Endothelial cell of umbilical vein (primary cell): ENCODE results near the gene LCN12.

Experiments
- EZH2 ChIP-seq: IDR thresholded peaks from 2 replicates; pipeline ENCODE4 v1.6.1; 2012; ENCODE audit warnings: borderline replicate concordance, low read depth, mild to moderate bottlenecking, moderate library complexity, low read length, inconsistent platforms; ENCODE audit not compliant: severe bottlenecking
- FOS ChIP-seq: IDR thresholded peaks from 2 replicates; pipeline ENCODE4 v1.6.1; 2011; ENCODE audit warnings: mild to moderate bottlenecking, low read length, moderate library complexity, borderline replicate concordance; ENCODE audit not compliant: insufficient read depth
- JUN ChIP-seq: IDR thresholded peaks from 2 replicates; pipeline ENCODE4 v1.6.1; 2011; ENCODE audit warnings: borderline replicate concordance, low read depth; ENCODE audit not compliant: insufficient read length, insufficient read depth
- POLR2A ChIP-seq: IDR thresholded peaks from 2 replicates; pipeline ENCODE4 v1.6.1; 2012; ENCODE audit warnings: low read depth, mild to moderate bottlenecking, control low read depth, low read length
- POLR2AphosphoS5 ChIP-seq: IDR thresholded peaks from 2 replicates; pipeline ENCODE4 v1.6.1; 2012; ENCODE audit warnings: low read depth, mild to moderate bottlenecking, control low read depth, low read length, moderate library complexity; ENCODE audit not compliant: insufficient read depth
- TF ChIP-seq, protein P1 (sequence below), 2 donors: IDR thresholded peaks; 1 replicate in 1 of 2; 2 replicates in 1 of 2; pipeline ENCODE4 v1.5.1; 2011; ENCODE audit warnings: low read length in 2 of 2, mild to moderate bottlenecking in 2 of 2, moderate library complexity in 2 of 2, control low read depth in 1 of 2, inconsistent platforms in 1 of 2, low read depth in 1 of 2; ENCODE audit not compliant: insufficient read depth in 1 of 2; ENCODE audit errors: extremely low read depth in 1 of 2
- TF ChIP-seq, protein P2 (sequence below): IDR thresholded peaks from 2 replicates; pipeline ENCODE4 v1.6.1; 2011; ENCODE audit not compliant: insufficient read depth, insufficient read length

DNA sequence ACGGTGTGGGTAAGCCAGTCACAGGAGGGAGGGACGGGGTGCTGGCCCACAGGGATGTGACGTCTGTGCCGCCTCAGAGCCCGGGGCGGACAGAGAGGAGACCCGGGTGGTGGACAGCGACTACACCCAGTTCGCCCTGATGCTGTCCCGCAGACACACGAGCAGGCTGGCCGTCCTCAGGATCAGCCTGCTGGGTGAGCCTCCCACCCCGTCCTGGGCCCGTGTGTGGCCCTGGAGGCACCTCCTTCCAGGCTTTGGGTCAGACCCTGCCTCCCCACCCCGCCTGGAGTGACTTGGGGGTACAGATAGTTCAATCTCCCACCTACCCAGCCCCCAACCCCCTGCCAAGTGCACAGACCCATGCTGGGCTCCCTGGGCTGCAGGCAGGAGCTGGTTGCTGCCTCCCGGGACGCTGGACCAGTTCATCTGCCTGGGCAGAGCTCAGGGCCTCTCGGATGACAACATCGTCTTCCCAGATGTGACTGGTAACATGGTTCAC is 1.7 kb downstream of the LCN12 start:
- TF ChIP-seq, protein P1, sequence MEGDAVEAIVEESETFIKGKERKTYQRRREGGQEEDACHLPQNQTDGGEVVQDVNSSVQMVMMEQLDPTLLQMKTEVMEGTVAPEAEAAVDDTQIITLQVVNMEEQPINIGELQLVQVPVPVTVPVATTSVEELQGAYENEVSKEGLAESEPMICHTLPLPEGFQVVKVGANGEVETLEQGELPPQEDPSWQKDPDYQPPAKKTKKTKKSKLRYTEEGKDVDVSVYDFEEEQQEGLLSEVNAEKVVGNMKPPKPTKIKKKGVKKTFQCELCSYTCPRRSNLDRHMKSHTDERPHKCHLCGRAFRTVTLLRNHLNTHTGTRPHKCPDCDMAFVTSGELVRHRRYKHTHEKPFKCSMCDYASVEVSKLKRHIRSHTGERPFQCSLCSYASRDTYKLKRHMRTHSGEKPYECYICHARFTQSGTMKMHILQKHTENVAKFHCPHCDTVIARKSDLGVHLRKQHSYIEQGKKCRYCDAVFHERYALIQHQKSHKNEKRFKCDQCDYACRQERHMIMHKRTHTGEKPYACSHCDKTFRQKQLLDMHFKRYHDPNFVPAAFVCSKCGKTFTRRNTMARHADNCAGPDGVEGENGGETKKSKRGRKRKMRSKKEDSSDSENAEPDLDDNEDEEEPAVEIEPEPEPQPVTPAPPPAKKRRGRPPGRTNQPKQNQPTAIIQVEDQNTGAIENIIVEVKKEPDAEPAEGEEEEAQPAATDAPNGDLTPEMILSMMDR (IDR thresholded peaks at IDR 0.05; ENCODE audit: extremely low read depth in 1 of 2, insufficient read depth in 1 of 2, low read depth in 1 of 2, low read length in 2 of 2) = no peak
- TF ChIP-seq FOS = no peak
- TF ChIP-seq EZH2 = no peak
- no peak for TF ChIP-seq JUN
- TF ChIP-seq POLR2A = no peak
- no peak for TF ChIP-seq POLR2AphosphoS5
- TF ChIP-seq, protein P2, sequence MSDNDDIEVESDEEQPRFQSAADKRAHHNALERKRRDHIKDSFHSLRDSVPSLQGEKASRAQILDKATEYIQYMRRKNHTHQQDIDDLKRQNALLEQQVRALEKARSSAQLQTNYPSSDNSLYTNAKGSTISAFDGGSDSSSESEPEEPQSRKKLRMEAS = no peak
